DOHH2 (cell line): Measurements from ENCODE around the gene UNC5C.

Experiments
- H3F3A ChIP-seq: fragments of 200-600 bp; sonication (generic), shearing (Covaris generic); 2 replicates; pipeline ENCODE4 v1.6.0; 2016; ENCODE audit warnings: antibody characterized with exemption, mild to moderate bottlenecking; ENCODE audit not compliant: control insufficient read depth, insufficient read depth
- H3K27ac ChIP-seq: fragments of 200-600 bp; sonication (generic); 2 replicates; pipeline ENCODE4 v1.5.1; 2014; ENCODE audit warnings: low read depth, mild to moderate bottlenecking, low read length, moderate library complexity
- H3K27me3 ChIP-seq: fragments of 200-600 bp; sonication (generic); 2 replicates; pipeline ENCODE4 v1.6.1; 2014; ENCODE audit warnings: mild to moderate bottlenecking, low read length, mixed read lengths; ENCODE audit not compliant: control insufficient read depth
- H3K36me3 ChIP-seq: fragments of 200-600 bp; sonication (generic); 2 replicates; pipeline ENCODE4 v1.6.1; 2014; ENCODE audit warnings: mild to moderate bottlenecking, low read length, moderate library complexity, mixed read lengths; ENCODE audit not compliant: control insufficient read depth
- H3K4me1 ChIP-seq: fragments of 200-600 bp; sonication (generic); 2 replicates; pipeline ENCODE4 v1.6.1; 2014; ENCODE audit warnings: mild to moderate bottlenecking, low read length, mixed read lengths; ENCODE audit not compliant: control insufficient read depth
- H3K4me2 ChIP-seq: fragments of 200-600 bp; sonication (generic); 2 replicates; pipeline ENCODE4 v1.6.0; 2014; ENCODE audit warnings: mild to moderate bottlenecking, low read length, moderate library complexity
- H3K4me3 ChIP-seq: fragments of 200-600 bp; sonication (generic); 2 replicates; pipeline ENCODE4 v1.5.1; 2014; ENCODE audit warnings: mild to moderate bottlenecking, low read length, mixed read lengths
- H3K79me2 ChIP-seq: fragments of 200-600 bp; sonication (generic); 2 replicates; pipeline ENCODE4 v1.6.1; 2014; ENCODE audit warnings: mild to moderate bottlenecking, low read length, mixed read lengths; ENCODE audit not compliant: control insufficient read depth
- H3K9me2 ChIP-seq: fragments of 200-600 bp; sonication (generic); replicated peaks from 2 replicates; pipeline ENCODE4 v1.6.1; 2014; ENCODE audit warnings: mild to moderate bottlenecking, low read length, mixed read lengths; ENCODE audit not compliant: control insufficient read depth
- H3K9me3 ChIP-seq: fragments of 200-600 bp; sonication (generic); 2 replicates; pipeline ENCODE4 v1.6.1; 2014; ENCODE audit warnings: antibody characterized with exemption, low read length, mixed read lengths; ENCODE audit not compliant: control insufficient read depth, insufficient read depth
- H4K20me1 ChIP-seq: fragments of 200-600 bp; sonication (generic); 2 replicates; pipeline ENCODE4 v1.6.0; 2014; ENCODE audit warnings: low read depth, mild to moderate bottlenecking, antibody characterized with exemption, low read length, moderate library complexity; ENCODE audit not compliant: control insufficient read depth, insufficient read depth
- CTCF ChIP-seq: fragments of 200-600 bp; sonication (generic); IDR thresholded peaks from one replicate; pipeline ENCODE4 v1.5.1; 2014; ENCODE audit warnings: antibody characterized with exemption, mild to moderate bottlenecking, low read depth, low read length; ENCODE audit not compliant: poor library complexity, severe bottlenecking
- EZH2phosphoT487 ChIP-seq: fragments of 200-600 bp; sonication (generic); IDR thresholded peaks from 2 replicates; pipeline ENCODE4 v1.6.1; 2017; ENCODE audit warnings: borderline replicate concordance, mild to moderate bottlenecking, antibody characterized with exemption, low read length, moderate library complexity, mixed read lengths

UNC5C gene

GRCh38 chr4:95304898-95305297, 243.9 kb downstream of the UNC5C start:
- no peak for TF ChIP-seq EZH2phosphoT487
- no peak for TF ChIP-seq CTCF
- Histone ChIP-seq H3K4me1 (no peaks in the 10 kb centered on the region), H3K36me3 (no peaks in the 10 kb centered on the region), H3K9me3 (no peaks in the 10 kb centered on the region), H4K20me1 (no peaks in the 10 kb centered on the region), H3F3A (no peaks in the 10 kb centered on the region), H3K9me2 (no peaks in the 10 kb centered on the region), H3K27ac (no peak overlapping the region), H3K27me3 (no peaks in the 10 kb centered on the region), H3K79me2 (no peaks in the 10 kb centered on the region), H3K4me3 (no peak overlapping the region), H3K4me2 (no peak overlapping the region)

- no peak overlapping the region for H3K4me2 ChIP-seq
- no peaks in the 10 kb centered on the region for H4K20me1 ChIP-seq
- no peaks in the 10 kb centered on the region for H3K4me1 ChIP-seq
- H3K27me3 ChIP-seq: no peaks in the 10 kb centered on the region
- no peak overlapping the region for H3K27ac ChIP-seq
- H3K36me3 ChIP-seq: no peaks in the 10 kb centered on the region
- no peaks in the 10 kb centered on the region for H3F3A ChIP-seq
- no peaks in the 10 kb centered on the region for H3K9me3 ChIP-seq
- no peaks in the 10 kb centered on the region for H3K9me2 ChIP-seq
- no peak overlapping the region for H3K4me3 ChIP-seq
- TF ChIP-seq CTCF (no peak), EZH2phosphoT487 (no peak)
- H3K79me2 ChIP-seq: no peaks in the 10 kb centered on the region
These were observed 248.5 kb downstream of the UNC5C start for GRCh38 chr4:95300304-95300703.

- H3K27me3 ChIP-seq: no peaks in the 10 kb centered on the region
- TF ChIP-seq CTCF (no peak), EZH2phosphoT487 (no peak)
- H3K36me3 ChIP-seq: no peaks in the 10 kb centered on the region
- H3F3A ChIP-seq: no peaks in the 10 kb centered on the region
- no peaks in the 10 kb centered on the region for H3K9me2 ChIP-seq
- H3K27ac ChIP-seq: no peak overlapping the region
- no peaks in the 10 kb centered on the region for H3K79me2 ChIP-seq
- no peaks in the 10 kb centered on the region for H3K4me1 ChIP-seq
- H3K4me2 ChIP-seq: no peak overlapping the region
- no peaks in the 10 kb centered on the region for H4K20me1 ChIP-seq
- no peak overlapping the region for H3K4me3 ChIP-seq
- no peaks in the 10 kb centered on the region for H3K9me3 ChIP-seq
These were observed 252.7 kb downstream of the UNC5C start for GRCh38 chr4:95296052-95296451.

- TF ChIP-seq EZH2phosphoT487 (no peak), CTCF (no peak)
- H3K4me1 ChIP-seq: no peaks in the 10 kb centered on the region
- H3K27me3 ChIP-seq: no peaks in the 10 kb centered on the region
- no peak overlapping the region for H3K27ac ChIP-seq
- no peaks in the 10 kb centered on the region for H4K20me1 ChIP-seq
- no peaks in the 10 kb centered on the region for H3K9me3 ChIP-seq
- no peaks in the 10 kb centered on the region for H3K36me3 ChIP-seq
- H3K79me2 ChIP-seq: no peaks in the 10 kb centered on the region
- no peak overlapping the region for H3K4me2 ChIP-seq
- no peak overlapping the region for H3K4me3 ChIP-seq
- no peaks in the 10 kb centered on the region for H3F3A ChIP-seq
- H3K9me2 ChIP-seq: no peaks in the 10 kb centered on the region
These were observed 253.6 kb downstream of the UNC5C start for GRCh38 chr4:95295157-95295556.
